Gastrocnemius medialis (tissue), 4 donors: ENCODE results near the gene NUDT1. TPM values are rescaled to one million over a fixed set of nuclear protein-coding genes. Genes with fewer than 3 reads are reported as not detected.

ENCODE experiments used
- ATAC-seq, 2 donors: fragments of 150-250 bp; one replicate each; pipeline ENCODE4 v1.9.1; 2016
- DNase-seq, 2 donors: peaks; one replicate each; pipeline ENCODE4 v3.0.0-alpha.2; 2019
- H3K27ac ChIP-seq, 4 donors: fragments of 200-600 bp; sonication (generic); 1 replicate in 1 of 4; 2 replicates in 3 of 4; pipeline ENCODE4 v1.5.1; 2016 to 2018; ENCODE audit warnings: mild to moderate bottlenecking in 2 of 4, moderate library complexity in 1 of 4
- H3K27me3 ChIP-seq, 3 donors: fragments of 200-600 bp; sonication (generic) in 2 of 3; 1 replicate in 1 of 3; 2 replicates in 2 of 3; pipeline versions ENCODE4 v1.5.1 to v1.6.0; 2016 to 2019; ENCODE audit warnings: mild to moderate bottlenecking in 1 of 3, moderate library complexity in 1 of 3
- H3K36me3 ChIP-seq, 2 donors: fragments of 200-600 bp; sonication (generic) in 1 of 2; one replicate each; pipeline ENCODE4 v1.5.1; 2017 to 2018
- H3K4me1 ChIP-seq, 2 donors: fragments of 200-600 bp; sonication (generic) in 1 of 2; one replicate each; pipeline ENCODE4 v1.5.1; 2016 to 2017; ENCODE audit warnings: mild to moderate bottlenecking in 2 of 2
- H3K4me3 ChIP-seq, 4 donors: fragments of 200-600 bp; sonication (generic) in 3 of 4; 1 replicate in 1 of 4; 2 replicates in 3 of 4; pipeline ENCODE4 v1.5.1; 2016 to 2019; ENCODE audit warnings: mild to moderate bottlenecking in 2 of 4
- H3K9me3 ChIP-seq, 3 donors: fragments of 200-600 bp; sonication (generic) in 2 of 3; 1 replicate in 1 of 3; 2 replicates in 2 of 3; pipeline ENCODE4 v1.5.1; 2016 to 2019
- CTCF ChIP-seq, 5 experiments: fragments of 450-650 bp in 3 of 5; fragments of 200-600 bp in 2 of 5; sonication (generic) in 2 of 5; IDR thresholded peaks in 4 of 5; conservative IDR thresholded peaks in 1 of 5; 1 replicate in 4 of 5; 2 replicates in 1 of 5; pipeline ENCODE4 v1.5.1; 2016 to 2019; ENCODE audit warnings: antibody characterized with exemption in 5 of 5, mild to moderate bottlenecking in 3 of 5, moderate library complexity in 3 of 5
- POLR2A ChIP-seq, 2 donors: fragments of 450-650 bp; IDR thresholded peaks; one replicate each; pipeline ENCODE4 v1.6.1; 2017; ENCODE audit warnings: antibody characterized with exemption in 2 of 2, mild to moderate bottlenecking in 2 of 2, moderate library complexity in 2 of 2
- in situ Hi-C, 4 donors: fragments of 200-750 bp; cut with MboI; loops; one replicate each; pipeline versions ENCODE4 v1.15.0 to v1.8.0; 2017; ENCODE audit warnings: low sequenced_read_pairs in 4 of 4
- intact Hi-C: fragments of 100-400 bp; cut with DNase I; formaldehyde crosslinking; loops from one replicate; pipeline ENCODE4 v1.15.1; 2023; ENCODE audit warnings: low total_unique reads
- total RNA-seq, 4 donors: library from RNA; depleted of rRNA; stranded (reverse); fragments of >200 nt; gene quantifications; one replicate each; pipeline versions ENCODE4 v1.1.0 to v1.2.3, GENCODE V29; 2016

Gene NUDT1
- total RNA-seq, 4 donors from 2014 or later = 14.7 to 22.5 (median 18.1) TPM

DNA sequence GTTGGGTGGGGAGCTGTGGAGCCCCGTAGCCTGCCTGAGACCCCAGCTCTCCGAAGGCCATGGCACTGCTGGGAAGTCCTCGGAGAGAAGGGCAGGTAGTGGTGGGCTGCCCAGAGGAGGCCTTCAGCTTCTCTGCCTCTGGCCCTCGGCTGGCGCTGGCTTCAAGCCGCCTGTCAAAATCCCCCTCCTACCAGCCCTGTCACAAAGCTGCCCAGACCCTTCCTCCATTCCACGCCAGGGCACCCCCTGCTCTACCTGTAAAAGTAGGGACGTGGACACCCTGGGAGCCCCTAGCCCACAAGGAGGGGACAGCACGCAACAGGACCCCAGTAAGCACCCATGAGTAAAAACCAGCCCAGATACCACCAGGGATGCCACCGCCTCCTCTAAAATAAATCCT lies 40.9 kb upstream of the NUDT1 start:
- no peak for ATAC-seq
- no peak overlapping the region for H3K4me3 ChIP-seq
- peaks cover 13 to 17% of the 10 kb centered on the region in 2 donors for H3K4me1 ChIP-seq
- H3K27ac ChIP-seq = no peak overlapping the region
- in situ Hi-C loops = loop anchor here in 2 of 4 donors (25.0 kb wide), 2 partner anchors 539 to 614 kb away; partner anchors contain the start of gene ELFN1 (in 1 of the 2)
- no peaks in the 10 kb centered on the region for H3K36me3 ChIP-seq
- DNase-seq = no peak
- TF ChIP-seq POLR2A (IDR thresholded peaks at IDR 0.05) (no peak), CTCF (IDR thresholded peaks at IDR 0.05 in 4 of 5, conservative IDR thresholded peaks at IDR 0.05 in 1 of 5) (no peak)
- no peaks in the 10 kb centered on the region for H3K9me3 ChIP-seq
- no peaks in the 10 kb centered on the region for H3K27me3 ChIP-seq
- intact Hi-C loops = no loop called here

DNA sequence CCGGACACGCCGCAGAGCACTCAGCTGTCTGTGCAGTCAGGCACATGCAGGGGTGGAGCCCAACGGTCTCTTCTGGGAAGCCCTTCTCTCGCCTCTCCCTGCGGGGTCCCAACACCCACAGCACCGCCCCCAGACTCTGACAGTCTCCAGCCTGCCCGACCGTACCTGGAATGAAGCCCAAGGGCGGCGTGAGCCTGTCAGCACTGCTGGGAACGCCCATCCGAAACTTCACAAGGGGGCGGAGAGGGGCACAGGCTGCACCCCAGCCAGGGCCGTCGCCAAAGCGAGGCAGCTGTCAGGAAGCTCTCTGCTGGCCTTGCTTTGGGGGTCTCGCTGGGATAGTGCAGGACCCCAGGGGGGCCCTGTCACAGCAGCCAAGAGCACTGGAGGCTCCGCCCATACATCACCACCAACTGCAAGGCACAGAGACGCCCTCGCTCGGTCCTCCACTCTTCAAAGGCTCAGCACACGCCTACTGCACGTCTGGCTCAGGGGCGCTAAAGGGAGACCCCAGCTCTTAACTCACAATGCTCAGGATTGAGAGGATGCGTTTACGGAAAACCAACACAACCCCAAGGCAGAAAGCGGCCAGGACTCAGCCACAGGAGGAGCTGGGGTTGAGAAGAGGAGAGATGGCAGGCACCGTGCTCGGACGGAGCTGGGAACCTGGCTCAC lies 40.2 kb upstream of the NUDT1 start:
- no peaks in the 10 kb centered on the region for H3K36me3 ChIP-seq
- peak in 1 of 2 donors; percentile 8 for DNase-seq
- no peak overlapping the region for H3K27ac ChIP-seq
- in situ Hi-C loops (loop anchor here in 2 of 4 donors (25.0 kb wide), 2 partner anchors 540 to 615 kb away; partner anchors contain the start of gene ELFN1 (in 1 of the 2)), intact Hi-C loops (no loop called here)
- TF ChIP-seq CTCF (IDR thresholded peaks at IDR 0.05 in 4 of 5, conservative IDR thresholded peaks at IDR 0.05 in 1 of 5) (no peak), POLR2A (IDR thresholded peaks at IDR 0.05) (no peak)
- no peak overlapping the region for H3K4me3 ChIP-seq
- ATAC-seq = no peak
- no peaks in the 10 kb centered on the region for H3K9me3 ChIP-seq
- peaks cover 6 to 10% of the 10 kb centered on the region in 2 donors for H3K4me1 ChIP-seq
- H3K27me3 ChIP-seq = no peaks in the 10 kb centered on the region

DNA sequence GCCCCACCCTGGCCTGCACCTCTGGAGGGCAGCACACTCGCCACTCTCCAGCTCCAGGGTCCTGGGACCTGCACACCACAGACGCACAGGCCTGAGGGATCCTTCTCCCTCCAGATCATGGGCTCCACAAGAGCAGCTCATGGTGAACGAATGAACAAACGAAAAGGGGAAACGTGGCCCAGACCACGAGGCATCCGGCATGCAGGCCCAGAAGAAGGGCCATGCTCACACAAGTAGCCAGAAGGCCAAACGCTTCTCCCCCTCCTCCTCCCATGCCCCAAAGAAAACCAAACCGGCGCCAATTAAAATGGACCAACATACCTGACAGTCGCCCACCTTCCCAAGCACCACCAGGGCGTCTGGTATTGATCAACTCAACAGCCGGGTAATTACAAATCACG lies 39.7 kb upstream of the NUDT1 start:
- in situ Hi-C loops = loop anchor here in 2 of 4 donors (25.0 kb wide), 2 partner anchors 540 to 615 kb away; partner anchors contain the start of gene ELFN1 (in 1 of the 2)

DNA sequence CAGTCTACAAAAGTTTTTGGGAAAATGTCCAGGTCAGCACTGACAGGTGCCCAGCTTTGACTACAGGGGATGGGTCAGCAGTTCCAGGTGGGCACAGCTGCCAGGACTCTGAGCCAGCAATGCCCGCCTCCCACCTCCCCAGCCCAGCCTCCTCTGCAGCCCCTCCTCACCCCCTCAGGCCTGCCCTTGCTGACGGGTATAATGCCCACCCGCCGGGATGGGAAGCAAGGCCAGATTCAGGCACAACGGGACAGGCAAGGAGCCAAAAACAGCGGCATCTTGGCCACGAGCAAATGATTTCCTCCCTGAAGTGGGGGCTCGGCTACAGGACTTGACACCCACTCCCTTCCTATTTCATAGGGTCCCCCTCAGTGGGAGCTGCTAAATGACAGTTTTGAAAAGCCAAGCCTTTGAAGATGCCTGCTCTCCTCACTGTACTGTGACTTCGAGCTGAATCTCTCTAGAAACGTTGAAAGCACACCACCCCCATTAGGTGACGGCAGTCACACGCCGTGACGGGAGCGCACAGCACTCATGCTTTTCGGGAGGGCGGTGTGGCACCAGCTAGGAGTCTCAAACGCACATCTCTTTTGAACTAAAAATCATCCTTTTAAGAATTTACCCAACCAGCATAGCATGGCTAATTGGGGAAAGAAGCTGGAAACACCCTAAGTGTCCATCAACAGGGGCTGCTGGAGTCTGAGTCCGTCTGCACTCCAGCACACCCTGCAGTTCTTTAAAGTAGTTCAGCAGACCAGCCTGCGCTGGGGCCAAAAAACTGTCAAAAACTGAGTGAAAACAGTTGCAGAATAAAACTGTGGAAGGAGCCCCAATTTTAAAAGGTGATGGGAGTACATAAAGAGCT lies 38.9 kb upstream of the NUDT1 start:
- no peak overlapping the region for H3K4me3 ChIP-seq
- ATAC-seq (no peak), DNase-seq (peak in 1 of 2 donors; percentile 6)
- H3K27ac ChIP-seq = no peak overlapping the region
- no peaks in the 10 kb centered on the region for H3K27me3 ChIP-seq
- no peaks in the 10 kb centered on the region for H3K9me3 ChIP-seq
- no peaks in the 10 kb centered on the region for H3K4me1 ChIP-seq
- TF ChIP-seq POLR2A (IDR thresholded peaks at IDR 0.05) (no peak), CTCF (IDR thresholded peaks at IDR 0.05 in 4 of 5, conservative IDR thresholded peaks at IDR 0.05 in 1 of 5) (no peak)
- in situ Hi-C loops (loop anchor here in 2 of 4 donors (25.0 kb wide), 2 partner anchors 541 to 616 kb away; partner anchors contain the start of gene ELFN1 (in 1 of the 2)), intact Hi-C loops (no loop called here)
- no peaks in the 10 kb centered on the region for H3K36me3 ChIP-seq

More for the DNA sequence above, 39.7 kb upstream of the NUDT1 start:
- Histone ChIP-seq H3K36me3 (no peaks in the 10 kb centered on the region), H3K4me1 (peaks cover 3 to 4% of the 10 kb centered on the region in 2 donors), H3K27me3 (no peaks in the 10 kb centered on the region), H3K4me3 (no peak overlapping the region), H3K9me3 (no peaks in the 10 kb centered on the region), H3K27ac (no peak overlapping the region)
- ATAC-seq = no peak
- DNase-seq = no peak
- no peak for TF ChIP-seq POLR2A (IDR thresholded peaks at IDR 0.05)
- intact Hi-C loops = no loop called here
